HFFc6 (cell line): ENCODE results near the gene IL2RA. TPM values are rescaled to one million over a fixed set of nuclear protein-coding genes. Genes with fewer than 3 reads are reported as not detected.

Experiments used
- total RNA-seq, 6 experiments: library from RNA; stranded (reverse); fragmentation: NEBNext Ultra II Directional; extraction: Animal tissue kit (Norgen Biotek cat#: 25700); gene quantifications; 2 replicates in 1 of 6; 3 replicates in 5 of 6; pipeline ENCODE4 v1.2.3, GENCODE V29; 2021

The IL2RA gene
- total RNA-seq, 6 experiments from 2014 or later = not detected

Other genes with a start within 250 kb of the IL2RA start
- gene GDI2, start 248.9 kb downstream of the IL2RA start, total RNA-seq = 100 to 1,000 TPM; 248 to 267 (median 259) TPM
- 1 to 10 TPM; 4.7 to 6.7 (median 5.5) TPM for gene ANKRD16, start 172.5 kb downstream of the IL2RA start, total RNA-seq
- 10 to 100 TPM; 60.1 to 69.8 (median 64.2) TPM for gene FBH1, start 172.1 kb downstream of the IL2RA start, total RNA-seq
- gene IL15RA, start 84.8 kb downstream of the IL2RA start, total RNA-seq = 1 to 10 TPM; 1.5 to 3.2 (median 1.9) TPM
- 10 to 100 TPM; 53.4 to 75.2 (median 66.3) TPM for gene RBM17, start 26.7 kb upstream of the IL2RA start, total RNA-seq
- gene PFKFB3, start 140.6 kb upstream of the IL2RA start, total RNA-seq = 10 to 100 TPM; 25.4 to 34.6 (median 28.7) TPM